IPS-15b (cell line): ENCODE measurements around the gene HPSE2.

ENCODE experiments used
- H3K27me3 ChIP-seq: one replicate; pipeline ENCODE4 v1.6.1; 2013; ENCODE audit warnings: low read length; ENCODE audit not compliant: control insufficient read depth, insufficient read depth
- H3K36me3 ChIP-seq: one replicate; pipeline ENCODE4 v1.6.1; 2013; ENCODE audit warnings: low read length; ENCODE audit not compliant: control insufficient read depth, insufficient read depth
- H3K4me1 ChIP-seq: one replicate; pipeline ENCODE4 v1.6.1; 2013; ENCODE audit warnings: mild to moderate bottlenecking, low read length; ENCODE audit not compliant: control insufficient read depth, insufficient read depth
- H3K4me3 ChIP-seq: one replicate; pipeline ENCODE4 v1.5.1; 2013; ENCODE audit warnings: low read depth, low read length
- H3K9ac ChIP-seq: one replicate; pipeline ENCODE4 v1.6.1; 2013; ENCODE audit warnings: low read depth, mild to moderate bottlenecking, low read length
- H3K9me3 ChIP-seq: one replicate; pipeline ENCODE4 v1.6.1; 2013; ENCODE audit warnings: mild to moderate bottlenecking, low read length; ENCODE audit not compliant: control insufficient read depth, insufficient read depth

HPSE2 gene

DNA sequence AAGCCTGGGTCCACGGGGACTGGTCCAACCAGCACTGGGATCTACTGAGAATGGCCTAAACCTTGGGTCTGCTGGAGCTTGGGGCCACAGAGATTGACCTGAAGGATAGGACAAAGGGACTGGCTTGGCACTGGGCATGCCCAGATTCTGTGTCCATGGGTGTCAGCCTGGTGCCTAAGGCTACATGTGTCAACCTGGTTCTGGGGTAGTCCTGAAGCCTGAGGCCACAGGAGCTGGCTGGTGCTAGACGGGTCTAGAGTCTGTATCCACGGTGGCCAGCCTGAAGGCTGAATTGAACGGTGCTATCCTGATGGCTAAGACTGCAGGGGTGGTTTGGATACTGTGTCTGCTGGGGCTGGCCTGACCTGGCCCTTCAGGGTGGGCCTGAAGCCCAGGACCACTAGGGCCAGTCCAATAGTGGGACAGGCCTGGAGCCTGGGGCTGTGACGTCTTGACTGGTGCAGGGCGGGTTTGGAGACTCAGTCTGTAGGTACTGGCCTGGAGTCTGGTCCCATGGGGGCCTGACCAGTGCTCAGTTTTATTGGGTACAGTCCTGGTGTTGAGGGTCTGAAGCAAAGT, 636.5 kb downstream of the HPSE2 start:
- Histone ChIP-seq H3K4me3 (no peak overlapping the region), H3K9me3 (no peaks in the 10 kb centered on the region), H3K9ac (no peak overlapping the region), H3K27me3 (no peaks in the 10 kb centered on the region), H3K36me3 (no peaks in the 10 kb centered on the region), H3K4me1 (no peaks in the 10 kb centered on the region)

DNA sequence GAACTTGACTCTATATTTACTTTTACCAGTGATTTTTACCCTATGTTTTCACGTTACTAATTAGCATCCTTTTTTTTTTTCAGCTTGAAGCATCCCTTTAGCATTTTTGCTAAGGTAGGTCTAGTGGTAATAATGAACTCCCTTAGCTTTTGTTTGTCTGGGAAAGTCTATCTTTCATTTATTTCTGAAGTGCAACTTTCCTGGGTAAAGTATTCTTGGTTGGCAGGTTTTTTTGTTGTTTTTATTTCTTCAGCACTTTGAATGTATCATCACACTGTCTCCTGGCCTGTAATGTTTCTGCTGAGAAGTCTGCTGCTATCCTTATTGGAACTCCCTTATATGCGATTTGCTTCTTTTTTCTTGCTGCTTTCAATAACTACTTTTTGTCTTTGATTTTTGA, 639.2 kb downstream of the HPSE2 start:
- Histone ChIP-seq H3K4me1 (no peaks in the 10 kb centered on the region), H3K4me3 (no peak overlapping the region), H3K9me3 (no peaks in the 10 kb centered on the region), H3K9ac (no peak overlapping the region), H3K36me3 (no peaks in the 10 kb centered on the region), H3K27me3 (no peaks in the 10 kb centered on the region)

DNA sequence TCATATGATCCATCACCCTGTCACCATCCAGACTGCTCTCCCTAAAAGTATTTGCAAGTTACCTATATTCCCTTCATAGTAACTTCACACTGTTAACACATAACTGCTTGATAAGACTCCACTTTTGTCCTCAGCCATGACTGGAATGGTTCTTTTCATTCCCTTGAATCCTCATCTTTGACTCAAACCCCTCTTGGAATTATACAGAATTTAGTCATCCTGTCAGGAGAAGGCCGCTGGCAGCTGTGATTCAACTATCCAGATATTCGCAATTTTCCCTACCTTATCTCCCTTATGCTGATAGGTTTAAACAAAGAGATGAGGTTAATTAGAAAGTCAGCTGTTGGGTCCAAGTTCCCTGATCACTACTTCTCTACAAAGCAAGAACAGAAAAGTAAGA, 646.0 kb downstream of the HPSE2 start:
- H3K4me1 ChIP-seq: no peaks in the 10 kb centered on the region
- H3K27me3 ChIP-seq: no peaks in the 10 kb centered on the region
- no peaks in the 10 kb centered on the region for H3K36me3 ChIP-seq
- no peak overlapping the region for H3K4me3 ChIP-seq
- H3K9me3 ChIP-seq: no peaks in the 10 kb centered on the region
- no peak overlapping the region for H3K9ac ChIP-seq

DNA sequence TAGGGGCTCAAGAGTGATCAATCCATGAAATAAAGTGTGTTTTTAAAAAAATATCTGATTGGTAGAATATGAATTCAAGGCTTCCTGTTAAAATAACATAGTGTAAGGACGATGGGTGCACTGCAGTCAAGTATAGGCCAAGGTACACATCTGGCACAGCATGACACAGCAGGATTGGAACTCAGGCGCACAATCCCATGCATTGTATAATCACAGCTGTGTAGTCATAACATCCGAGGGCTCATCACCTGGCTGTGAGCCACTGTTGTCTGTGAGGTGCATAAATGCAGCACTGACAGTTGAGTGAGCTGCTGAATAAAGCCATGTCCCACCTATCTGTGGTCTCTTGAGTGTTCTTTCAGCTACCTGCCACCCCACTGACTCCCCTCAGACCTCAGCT, 646.6 kb downstream of the HPSE2 start:
- H3K27me3 ChIP-seq: no peaks in the 10 kb centered on the region
- no peaks in the 10 kb centered on the region for H3K36me3 ChIP-seq
- H3K9ac ChIP-seq: no peak overlapping the region
- H3K9me3 ChIP-seq: no peaks in the 10 kb centered on the region
- no peak overlapping the region for H3K4me3 ChIP-seq
- no peaks in the 10 kb centered on the region for H3K4me1 ChIP-seq

DNA sequence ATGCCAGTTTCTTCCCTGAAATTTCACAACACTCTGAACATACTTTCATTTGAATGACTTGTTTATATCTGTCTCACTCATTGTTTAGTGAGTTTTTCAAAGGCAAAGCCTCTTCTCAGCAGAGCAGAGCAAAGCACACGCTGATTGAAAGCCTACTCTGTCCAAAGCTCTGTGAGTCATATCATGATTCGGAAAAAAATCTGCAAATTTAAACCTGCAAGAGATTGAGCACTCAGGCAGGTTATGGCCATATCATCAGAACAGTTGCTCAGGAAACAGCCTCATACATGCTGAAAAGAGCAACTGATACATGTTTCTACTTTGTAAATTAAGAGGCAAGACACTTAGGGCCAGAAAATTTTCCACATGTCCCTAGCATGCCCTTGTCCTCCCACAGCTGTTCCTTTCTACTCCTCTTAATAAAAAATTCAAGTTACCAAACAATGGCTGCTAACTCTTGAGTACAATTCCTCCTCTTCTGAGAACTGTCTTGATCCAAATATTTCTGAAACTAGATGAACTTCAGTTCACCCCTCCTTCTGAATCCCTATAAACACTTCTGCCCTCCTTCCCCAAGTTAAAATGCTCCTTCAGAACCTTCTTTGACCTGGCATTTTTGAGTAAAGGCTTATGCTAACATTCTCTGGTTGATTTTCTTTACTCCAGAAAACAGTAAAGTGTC, 648.4 kb downstream of the HPSE2 start:
- Histone ChIP-seq H3K4me3 (no peak overlapping the region), H3K9me3 (no peaks in the 10 kb centered on the region), H3K4me1 (no peaks in the 10 kb centered on the region), H3K27me3 (no peaks in the 10 kb centered on the region), H3K9ac (no peak overlapping the region), H3K36me3 (no peaks in the 10 kb centered on the region)

DNA sequence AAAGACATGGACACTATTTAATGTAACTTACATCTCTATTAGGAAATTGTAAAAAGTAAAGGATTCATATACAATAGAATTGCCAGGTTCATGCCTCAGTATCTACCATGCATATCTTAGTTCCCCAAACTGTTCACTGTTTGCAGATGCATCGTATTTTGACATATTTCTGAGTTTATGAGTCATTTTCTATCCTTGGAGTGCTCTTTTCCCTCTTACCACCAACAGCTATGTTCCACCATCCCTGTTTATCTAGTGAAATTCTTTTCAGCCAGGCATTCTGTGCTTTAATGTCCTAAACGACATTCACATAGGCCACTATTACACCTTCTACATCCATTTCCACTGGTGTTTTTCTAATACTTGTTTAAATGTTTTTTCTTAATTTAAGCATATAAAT, 649.6 kb downstream of the HPSE2 start:
- no peaks in the 10 kb centered on the region for H3K27me3 ChIP-seq

DNA sequence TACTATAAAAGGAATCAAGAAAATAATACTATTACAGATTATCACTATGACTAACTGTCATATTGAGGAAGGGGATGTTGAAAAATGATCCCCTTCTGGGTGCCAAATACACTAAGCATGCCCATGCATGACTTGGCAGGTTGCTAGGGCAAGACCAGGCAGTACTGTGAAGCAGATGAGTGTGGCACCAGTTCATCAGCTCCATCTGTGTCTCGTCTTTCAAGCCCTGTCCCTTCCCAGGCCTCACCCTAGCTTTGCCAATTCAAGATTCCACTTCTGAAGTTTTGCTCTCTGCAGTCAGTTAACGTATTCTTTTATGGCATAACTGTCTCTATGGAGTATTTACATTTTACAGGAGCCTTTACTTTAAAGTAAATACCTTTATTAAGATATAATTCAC, 653.3 kb downstream of the HPSE2 start:
- H3K9ac ChIP-seq: no peak overlapping the region
- H3K4me1 ChIP-seq: no peaks in the 10 kb centered on the region
- no peaks in the 10 kb centered on the region for H3K27me3 ChIP-seq
- H3K36me3 ChIP-seq: no peaks in the 10 kb centered on the region
- H3K4me3 ChIP-seq: no peak overlapping the region
- H3K9me3 ChIP-seq: no peaks in the 10 kb centered on the region

More for the DNA sequence above, 649.6 kb downstream of the HPSE2 start:
- Histone ChIP-seq H3K4me3 (no peak overlapping the region), H3K4me1 (no peaks in the 10 kb centered on the region), H3K9me3 (no peaks in the 10 kb centered on the region), H3K36me3 (no peaks in the 10 kb centered on the region), H3K9ac (no peak overlapping the region)

DNA sequence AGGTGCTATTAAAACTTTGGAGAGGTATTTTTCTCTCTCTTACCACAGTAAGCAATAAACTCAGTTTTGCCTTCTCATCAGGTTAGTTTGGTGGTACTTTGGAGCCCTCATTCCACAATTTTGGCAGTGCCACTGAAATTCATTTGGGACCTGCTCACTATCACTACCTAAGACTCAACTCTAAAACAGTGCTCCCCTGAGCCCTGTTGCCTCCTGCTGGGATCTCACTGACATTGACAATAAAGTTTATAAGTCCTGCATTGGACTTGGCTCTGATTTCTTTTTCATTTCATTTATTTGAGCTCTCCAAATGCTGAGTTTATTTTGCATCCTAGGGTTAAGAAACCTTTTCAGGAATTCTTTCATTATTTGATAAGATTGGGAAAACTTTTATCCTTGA, 658.1 kb downstream of the HPSE2 start:
- Histone ChIP-seq H3K4me3 (no peak overlapping the region), H3K9ac (no peak overlapping the region), H3K27me3 (no peaks in the 10 kb centered on the region), H3K9me3 (no peaks in the 10 kb centered on the region), H3K36me3 (no peaks in the 10 kb centered on the region), H3K4me1 (no peaks in the 10 kb centered on the region)

DNA sequence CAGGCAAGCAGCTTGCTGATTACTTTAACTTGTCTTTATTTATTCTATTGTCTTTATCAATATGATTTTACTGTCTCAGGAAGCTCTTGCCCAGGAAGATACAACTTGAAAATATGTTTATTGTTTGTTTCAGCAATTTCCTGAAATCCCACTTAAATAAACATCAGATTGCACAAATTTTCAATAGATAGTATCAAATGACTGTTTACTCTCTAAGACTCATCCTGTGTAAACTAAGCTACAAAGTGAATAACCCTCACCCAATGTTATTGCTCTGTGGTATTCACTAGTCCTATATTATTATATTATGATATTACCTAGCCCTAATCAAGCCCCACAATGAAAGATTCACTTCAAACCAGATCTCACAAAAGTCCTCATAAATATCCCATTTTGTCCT, 658.5 kb downstream of the HPSE2 start:
- Histone ChIP-seq H3K4me1 (no peaks in the 10 kb centered on the region), H3K4me3 (no peak overlapping the region), H3K27me3 (no peaks in the 10 kb centered on the region), H3K36me3 (no peaks in the 10 kb centered on the region), H3K9me3 (no peaks in the 10 kb centered on the region), H3K9ac (no peak overlapping the region)

DNA sequence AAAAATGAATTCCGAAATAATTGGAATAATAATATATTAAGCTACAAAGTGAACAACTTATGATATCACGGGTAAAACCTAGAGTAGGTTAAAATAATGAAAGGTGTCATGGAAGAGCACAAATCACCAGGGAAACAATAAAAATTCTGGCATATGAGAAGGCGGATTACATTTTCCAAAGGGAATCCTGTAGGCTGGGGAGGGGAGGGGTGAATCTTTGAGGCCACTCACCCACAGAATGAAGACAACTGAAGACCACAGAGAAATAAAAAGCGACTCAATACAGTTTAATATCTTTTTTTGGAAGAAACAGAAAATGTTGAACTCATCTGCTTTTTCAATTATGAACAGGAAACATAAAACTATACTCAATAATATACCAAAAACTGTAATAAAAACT, 659.6 kb downstream of the HPSE2 start:
- Histone ChIP-seq H3K4me3 (no peak overlapping the region), H3K9me3 (no peaks in the 10 kb centered on the region), H3K36me3 (no peaks in the 10 kb centered on the region), H3K9ac (no peak overlapping the region), H3K4me1 (no peaks in the 10 kb centered on the region), H3K27me3 (no peaks in the 10 kb centered on the region)

DNA sequence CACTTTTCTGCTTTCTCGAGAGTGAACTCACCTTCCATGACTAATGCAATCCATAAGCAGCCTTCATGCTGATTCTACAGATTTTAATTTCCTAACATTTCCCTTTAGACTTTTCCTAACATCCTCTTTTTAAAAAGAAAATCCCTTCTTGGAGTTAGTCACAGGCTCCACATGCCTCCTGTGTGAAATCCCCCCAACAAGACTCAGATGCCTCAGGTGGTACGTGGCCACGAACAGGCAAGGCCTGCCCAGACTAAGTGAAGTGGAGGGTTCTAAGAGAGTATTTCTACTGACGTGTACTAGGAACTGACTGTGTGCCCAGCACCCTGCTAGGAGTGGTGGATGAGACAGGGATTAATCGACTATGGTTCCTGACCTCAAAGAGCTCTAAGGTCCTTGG, 663.1 kb downstream of the HPSE2 start:
- H3K9me3 ChIP-seq: no peaks in the 10 kb centered on the region
- no peak overlapping the region for H3K9ac ChIP-seq
- H3K36me3 ChIP-seq: no peaks in the 10 kb centered on the region
- no peaks in the 10 kb centered on the region for H3K27me3 ChIP-seq
- H3K4me1 ChIP-seq: no peaks in the 10 kb centered on the region
- no peak overlapping the region for H3K4me3 ChIP-seq

DNA sequence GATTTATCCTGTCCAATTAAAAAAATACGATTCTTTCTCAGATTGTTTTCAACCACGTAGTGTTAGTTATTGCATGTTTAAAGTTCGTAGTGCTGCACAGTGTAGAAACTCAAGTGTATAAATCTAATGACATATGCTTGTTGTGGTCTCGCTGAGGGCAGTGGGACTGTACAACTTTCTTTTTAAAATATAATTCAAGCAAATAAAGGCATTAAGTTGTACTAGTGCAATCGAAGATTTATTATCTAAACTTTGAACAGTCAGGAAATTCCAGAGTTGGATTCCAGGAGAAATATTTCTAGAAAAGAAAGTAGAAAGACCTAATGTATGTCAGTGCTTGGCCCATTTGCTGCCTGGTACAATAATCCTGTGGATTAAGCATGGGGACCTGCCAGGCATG, 664.8 kb downstream of the HPSE2 start:
- Histone ChIP-seq H3K4me1 (no peaks in the 10 kb centered on the region), H3K27me3 (no peaks in the 10 kb centered on the region), H3K4me3 (no peak overlapping the region), H3K9me3 (no peaks in the 10 kb centered on the region), H3K9ac (no peak overlapping the region), H3K36me3 (no peaks in the 10 kb centered on the region)
